IMR-90 (cell line): ENCODE results near the gene CIC. TPM values are rescaled to one million over a fixed set of nuclear protein-coding genes. Genes with fewer than 3 reads are reported as not detected.

ENCODE experiments used
- ATAC-seq: fragments of 200-7000 bp; cut with Tn5 transposase; 2 replicates; pipeline ENCODE4 v1.9.1; 2020; ENCODE audit warnings: low read depth, mild to moderate bottlenecking, moderate library complexity
- BruUV-seq: library from RNA; stranded (reverse); fragments of 400-500 nt; replicated peaks from 2 replicates; lab custom pipeline; 2021; lab: Mats Ljungman, UMichigan
- CTCF ChIA-PET: fragments of 300-600 bp; formaldehyde crosslinking; extraction: SDS; loops from one replicate; lab custom pipeline; 2021; ENCODE audit warnings: antibody characterized with exemption; lab: Yijun Ruan, JAX
- POLR2A ChIA-PET: fragments of 300-600 bp; sonication (Branson Sonifier 250); formaldehyde crosslinking; loops from one replicate; lab custom pipeline; 2022; ENCODE audit warnings: antibody characterized with exemption; ENCODE audit not compliant: unreplicated experiment; lab: Charles Lee
- DNase-seq: peaks from one replicate; pipeline ENCODE4 v3.0.0; 2013
- H2AFZ ChIP-seq: replicated peaks from 2 replicates; pipeline ENCODE3; 2013; ENCODE audit warnings: low read length, mild to moderate bottlenecking; ENCODE audit not compliant: poor library complexity
- H2AK5ac ChIP-seq: 2 replicates; pipeline ENCODE4 v1.6.1; 2013; ENCODE audit warnings: low read depth, low read length, inconsistent platforms
- H2AK9ac ChIP-seq: replicated peaks from 2 replicates; pipeline ENCODE3; 2013; ENCODE audit warnings: mild to moderate bottlenecking, low read depth, low read length, moderate library complexity; ENCODE audit not compliant: poor library complexity
- H2BK120ac ChIP-seq: 2 replicates; pipeline ENCODE4 v1.6.1; 2013; ENCODE audit warnings: low read depth, low read length, inconsistent platforms
- H2BK15ac ChIP-seq: 3 replicates; pipeline ENCODE4 v1.6.1; 2013; ENCODE audit warnings: low read depth, low read length, inconsistent platforms
- H2BK20ac ChIP-seq: 2 replicates; pipeline ENCODE4 v1.6.1; 2013; ENCODE audit warnings: low read depth, mild to moderate bottlenecking, inconsistent platforms, low read length, moderate library complexity
- H2BK5ac ChIP-seq: 2 replicates; pipeline ENCODE4 v1.6.1; 2013; ENCODE audit warnings: mild to moderate bottlenecking, low read depth, low read length, inconsistent platforms; ENCODE audit not compliant: poor library complexity, severe bottlenecking
- H3K14ac ChIP-seq: replicated peaks from 2 replicates; pipeline ENCODE4 v1.6.1; 2013; ENCODE audit warnings: low read depth, low read length, inconsistent platforms
- H3K18ac ChIP-seq: 2 replicates; pipeline ENCODE4 v1.6.1; 2013; ENCODE audit warnings: low read depth, low read length, control low read depth
- H3K23ac ChIP-seq: 2 replicates; pipeline ENCODE4 v1.6.1; 2013; ENCODE audit warnings: low read depth, low read length, inconsistent platforms
- H3K27ac ChIP-seq: 2 replicates; pipeline ENCODE4 v1.5.1; 2013; ENCODE audit warnings: mild to moderate bottlenecking, control low read depth, low read length; ENCODE audit not compliant: insufficient read depth
- H3K27me3 ChIP-seq: 2 replicates; pipeline ENCODE4 v1.6.1; 2013; ENCODE audit warnings: low read length; ENCODE audit not compliant: control insufficient read depth, insufficient read depth
- H3K36me3 ChIP-seq: 2 replicates; pipeline ENCODE4 v1.6.1; 2013; ENCODE audit warnings: low read length, mixed read lengths; ENCODE audit not compliant: control insufficient read depth, insufficient read depth
- H3K4ac ChIP-seq: 2 replicates; pipeline ENCODE4 v1.6.1; 2013; ENCODE audit warnings: low read depth, low read length, inconsistent platforms
- H3K4me1 ChIP-seq: 2 replicates; pipeline ENCODE4 v1.6.1; 2013; ENCODE audit warnings: low read length, mixed read lengths; ENCODE audit not compliant: control insufficient read depth, insufficient read depth
- H3K4me2 ChIP-seq: 2 replicates; pipeline ENCODE4 v1.6.1; 2013; ENCODE audit warnings: low read depth, mild to moderate bottlenecking, control low read depth, low read length, moderate library complexity
- H3K4me3 ChIP-seq: 2 replicates; pipeline ENCODE4 v1.5.1; 2013; ENCODE audit warnings: low read depth, mild to moderate bottlenecking, control low read depth, low read length, moderate library complexity; ENCODE audit not compliant: insufficient read depth
- H3K56ac ChIP-seq: 2 replicates; pipeline ENCODE4 v1.6.1; 2013; ENCODE audit warnings: low read length, inconsistent platforms; ENCODE audit not compliant: insufficient read depth; ENCODE audit errors: extremely low read depth
- H3K79me1 ChIP-seq, 2 experiments: 2 replicates each; pipeline ENCODE4 v1.6.1; 2013; ENCODE audit warnings: low read length in 2 of 2, inconsistent platforms in 1 of 2, low read depth in 1 of 2
- H3K9ac ChIP-seq: 2 replicates; pipeline ENCODE4 v1.6.1; 2013; ENCODE audit warnings: low read depth, low read length, control low read depth
- H3K9me1 ChIP-seq: 2 replicates; pipeline ENCODE4 v1.6.1; 2013; ENCODE audit warnings: low read length, inconsistent platforms; ENCODE audit not compliant: insufficient read depth
- H3K9me3 ChIP-seq: 2 replicates; pipeline ENCODE4 v1.6.1; 2013; ENCODE audit warnings: low read length; ENCODE audit not compliant: control insufficient read depth, insufficient read depth
- H4K20me1 ChIP-seq: 2 replicates; pipeline ENCODE4 v1.6.1; 2013; ENCODE audit warnings: low read length, inconsistent platforms; ENCODE audit not compliant: insufficient read depth
- H4K5ac ChIP-seq: 2 replicates; pipeline ENCODE4 v1.6.1; 2013; ENCODE audit warnings: mild to moderate bottlenecking, low read depth, low read length, control low read depth
- H4K8ac ChIP-seq, 2 experiments: 2 replicates each; pipeline ENCODE4 v1.6.1; 2013; ENCODE audit warnings: low read depth in 2 of 2, low read length in 2 of 2, control low read depth in 1 of 2, inconsistent platforms in 1 of 2
- H4K91ac ChIP-seq: 2 replicates; pipeline ENCODE4 v1.6.1; 2013; ENCODE audit warnings: low read depth, low read length, inconsistent platforms; ENCODE audit not compliant: insufficient read depth
- CEBPB ChIP-seq: IDR thresholded peaks from 2 replicates; pipeline ENCODE4 v1.6.1; 2012; ENCODE audit warnings: low read depth, low read length, improper control_type of control experiment
- CHD1 ChIP-seq: IDR thresholded peaks from 2 replicates; pipeline ENCODE4 v1.6.1; 2012; ENCODE audit warnings: low read depth, low read length, improper control_type of control experiment
- ELK1 ChIP-seq: fragments of 150-350 bp; IDR thresholded peaks from 2 replicates; pipeline ENCODE4 v1.6.1; 2016; ENCODE audit warnings: low read depth, mild to moderate bottlenecking, low read length, moderate library complexity, borderline replicate concordance
- MAFK ChIP-seq: IDR thresholded peaks from 2 replicates; pipeline ENCODE4 v1.6.1; 2012; ENCODE audit warnings: low read depth, low read length, improper control_type of control experiment
- MXI1 ChIP-seq: IDR thresholded peaks from 2 replicates; pipeline ENCODE4 v1.6.1; 2012; ENCODE audit warnings: low read depth, mild to moderate bottlenecking, low read length, moderate library complexity, borderline replicate concordance
- NFE2L2 ChIP-seq: fragments of 150-350 bp; IDR thresholded peaks from 2 replicates; pipeline ENCODE4 v1.6.1; 2016; ENCODE audit warnings: low read depth, mild to moderate bottlenecking, low read length
- RCOR1 ChIP-seq: IDR thresholded peaks from 2 replicates; pipeline ENCODE4 v1.6.1; 2012; ENCODE audit warnings: mild to moderate bottlenecking, low read length, improper control_type of control experiment; ENCODE audit not compliant: insufficient replicate concordance
- WGBS, 2 experiments: methylation state at CpG; one replicate each; pipeline versions ENCODE4 v1.1.5 to v1.1.7; 2013; ENCODE audit warnings: missing lambda C conversion rate in 2 of 2; ENCODE audit not compliant: insufficient read length in 1 of 2; ENCODE audit errors: extremely low coverage in 2 of 2; 5-methylcytosine and 5-hydroxymethylcytosine counted together
- dilution Hi-C: fragments of 300-500 bp; cut with HindIII; formaldehyde crosslinking; loops from one replicate; pipeline ENCODE4 v1.14.3; 2018; ENCODE audit warnings: low sequenced_read_pairs; ENCODE audit not compliant: unreplicated experiment
- in situ Hi-C: fragments of 300-500 bp; cut with MboI; formaldehyde crosslinking; loops from 3 replicates; pipeline ENCODE4 v1.14.3; 2019; ENCODE audit warnings: low sequenced_read_pairs, inconsistent platforms, mixed read lengths
- intact Hi-C: fragments of 100-400 bp; cut with micrococcal nuclease; formaldehyde crosslinking; loops from 2 replicates; pipeline ENCODE4 v1.10.0; 2022
- polyA plus RNA-seq, 3 experiments: library from polyadenylated mRNA; depleted of rRNA; stranded (reverse); fragments of >200 nt; gene quantifications; 2 replicates each; pipeline ENCODE4 v1.2.3, GENCODE V29; 2012; ENCODE audit warnings: low replicate concordance in 1 of 3
- total RNA-seq: library from RNA; depleted of rRNA; stranded (reverse); fragments of >200 nt; gene quantifications from 2 replicates; pipeline ENCODE4 v1.2.3, GENCODE V29; 2012

CIC gene
- total and polyA plus RNA-seq, 2 of the 4 experiments (the other 2 are of a cell fraction): 1.8 to 23.2 TPM

- H3K14ac ChIP-seq: peak overlapping the region; percentile 83
- ATAC-seq (no peak), DNase-seq (no peak)
- TF ChIP-seq ELK1: no peak
- TF ChIP-seq MAFK: no peak
- no peak for TF ChIP-seq CHD1
- TF ChIP-seq MXI1: 0 out of 2 replicates have a peak, but pooled peaks have one; percentile 31
- TF ChIP-seq NFE2L2: no peak
- no peak for TF ChIP-seq RCOR1
- TF ChIP-seq CEBPB: no peak
- H3K4me3 ChIP-seq: peak overlapping the region; percentile 65
- POLR2A ChIA-PET: no interaction called here
- H3K4me2 ChIP-seq: peak overlapping the region; percentile 89
- H2AK5ac ChIP-seq: peak overlapping the region; percentile 95
- H4K20me1 ChIP-seq: peaks cover 43% of the 10 kb centered on the region; the same call in 1 of the 2 replicates
- H4K91ac ChIP-seq: peak overlapping the region; percentile 59; the same call in 1 of the 2 replicates
- H3K4me1 ChIP-seq: peaks cover 46% of the 10 kb centered on the region
- H2BK20ac ChIP-seq: no peak overlapping the region
- H3K23ac ChIP-seq: peak overlapping the region; percentile 58
- in situ Hi-C loops: no loop called here
- H2BK15ac ChIP-seq: no peak overlapping the region
- H3K27me3 ChIP-seq: no peaks in the 10 kb centered on the region
- H2BK120ac ChIP-seq: no peak overlapping the region
- no peaks in the 10 kb centered on the region for H3K9me3 ChIP-seq
- peak overlapping the region; percentile 65; the same call in 1 of the 2 replicates for H3K56ac ChIP-seq
- peaks cover 38 to 77% of the 10 kb centered on the region in 2 experiments for H3K79me1 ChIP-seq
- H2AFZ ChIP-seq: peak overlapping the region; percentile 90
- peak overlapping the region; percentile 87 for H3K9ac ChIP-seq
- intact Hi-C loops: loop anchor here (1.0 kb wide), 1 partner anchor 33 kb away; no protein-coding TSS in a partner anchor
- peak overlapping the region; percentile 97 for H2AK9ac ChIP-seq
- peaks cover 17% of the 10 kb centered on the region for H3K9me1 ChIP-seq
- peaks cover 16% of the 10 kb centered on the region for H3K36me3 ChIP-seq
- H3K4ac ChIP-seq: peak overlapping the region; percentile 59; the same call in 1 of the 2 replicates
- no peak overlapping the region for H3K18ac ChIP-seq
- H3K27ac ChIP-seq: peak overlapping the region; percentile 83
- CTCF ChIA-PET: interaction anchor here (0.6 to 3.6 kb wide), 6 partner anchors 9 to 34 kb away, joined by 3 to 29 read pairs (median 4); partner anchors contain the start of gene CIC
- H4K8ac ChIP-seq: peak overlapping the region; percentile 15 to 71; a peak in 2 of 4 replicates
- dilution Hi-C loops: no loop called here
- BruUV-seq: no TSS peak
- 17% methylated on average over 4 of the region's 6 CpGs; no CpG with 5 or more reads in 1 of the 2 experiments for WGBS, 2 experiments
- peak overlapping the region; percentile 63 for H2BK5ac ChIP-seq
- H4K5ac ChIP-seq: peak overlapping the region; percentile 31; the same call in 1 of the 2 replicates
These were observed 10.3 kb downstream of the CIC start for GRCh38 chr19:42279155-42279901.
